Thyroid gland (tissue), 4 donors: ENCODE results near the gene DDX60. TPM values are rescaled to one million over a fixed set of nuclear protein-coding genes. Genes with fewer than 3 reads are reported as not detected.

Source experiments
- DNase-seq, 2 donors: peaks; one replicate each; pipeline ENCODE4 v3.0.0-alpha.2; 2019
- H3K27ac ChIP-seq, 3 donors: fragments of 200-600 bp; sonication (generic); 1 replicate in 2 of 3; 2 replicates in 1 of 3; pipeline ENCODE4 v1.5.1; 2016 to 2019; ENCODE audit warnings: mild to moderate bottlenecking in 1 of 3, moderate library complexity in 1 of 3
- H3K27me3 ChIP-seq: fragments of 200-600 bp; sonication (generic); one replicate; pipeline ENCODE4 v1.5.1; 2019
- H3K36me3 ChIP-seq, 2 donors: fragments of 200-600 bp; sonication (generic); one replicate each; pipeline ENCODE4 v1.5.1; 2016 to 2019
- H3K4me1 ChIP-seq, 2 donors: fragments of 200-600 bp; sonication (generic); one replicate each; pipeline ENCODE4 v1.5.1; 2017 to 2019
- H3K4me3 ChIP-seq, 3 donors: fragments of 200-600 bp; sonication (generic); replicated peaks in 1 of 3; 1 replicate in 2 of 3; 2 replicates in 1 of 3; pipeline ENCODE4 v1.5.1; 2016; ENCODE audit warnings: mild to moderate bottlenecking in 1 of 3
- H3K9me3 ChIP-seq: fragments of 200-600 bp; sonication (generic); one replicate; pipeline ENCODE4 v1.5.1; 2017
- CTCF ChIP-seq, 6 experiments: fragments of 200-600 bp in 3 of 6; fragments of 450-650 bp in 3 of 6; sonication (generic) in 3 of 6; IDR thresholded peaks; one replicate each; pipeline ENCODE4 v1.5.1; 2016 to 2019; ENCODE audit warnings: antibody characterized with exemption in 6 of 6, mild to moderate bottlenecking in 2 of 6, inconsistent platforms in 1 of 6, moderate library complexity in 1 of 6
- POLR2A ChIP-seq, 2 donors: fragments of 450-650 bp; IDR thresholded peaks; one replicate each; pipeline ENCODE4 v1.6.1; 2017; ENCODE audit warnings: antibody characterized with exemption in 2 of 2, mild to moderate bottlenecking in 2 of 2, moderate library complexity in 1 of 2
- WGBS, 2 donors: methylation state at CpG; one replicate each; pipeline ENCODE4 v1.1.5; 2017; 5-methylcytosine and 5-hydroxymethylcytosine counted together
- intact Hi-C: fragments of 100-400 bp; cut with DNase I; formaldehyde crosslinking; loops from one replicate; pipeline ENCODE4 v1.15.1; 2023
- total RNA-seq, 4 donors: library from RNA; depleted of rRNA; stranded (reverse); fragments of >200 nt; gene quantifications; one replicate each; pipeline ENCODE4 v1.2.3, GENCODE V29; 2016

DDX60 gene
- total RNA-seq, 4 donors from 2014 or later = 11.7 to 27.1 (median 17.0) TPM

GRCh38 chr4:168248176-168248710 is 70.3 kb downstream of the DDX60 start:
- no peaks in the 10 kb centered on the region for H3K9me3 ChIP-seq
- DNase-seq = no peak
- intact Hi-C loops = no loop called here
- TF ChIP-seq CTCF (IDR thresholded peaks at IDR 0.05) = no peak
- no peak for TF ChIP-seq POLR2A (IDR thresholded peaks at IDR 0.05)
- H3K4me1 ChIP-seq = no peaks in the 10 kb centered on the region
- WGBS, 2 donors = 86 to 87% methylated on average over 3 of the region's 3 CpGs
- H3K27me3 ChIP-seq = no peaks in the 10 kb centered on the region
- peaks cover 0 to 8% of the 10 kb centered on the region in 2 donors for H3K36me3 ChIP-seq
- H3K4me3 ChIP-seq = no peak overlapping the region
- H3K27ac ChIP-seq = no peak overlapping the region

GRCh38 chr4:168247603-168248002 is 70.9 kb downstream of the DDX60 start:
- DNase-seq = no peak
- H3K36me3 ChIP-seq = peaks cover 0 to 8% of the 10 kb centered on the region in 2 donors
- no peaks in the 10 kb centered on the region for H3K27me3 ChIP-seq
- H3K9me3 ChIP-seq = no peaks in the 10 kb centered on the region
- H3K27ac ChIP-seq = no peak overlapping the region
- WGBS, 2 donors = 93 to 97% methylated on average over 5 of the region's 5 CpGs
- intact Hi-C loops = no loop called here
- no peak for TF ChIP-seq POLR2A (IDR thresholded peaks at IDR 0.05)
- no peak for TF ChIP-seq CTCF (IDR thresholded peaks at IDR 0.05)
- no peaks in the 10 kb centered on the region for H3K4me1 ChIP-seq
- H3K4me3 ChIP-seq = no peak overlapping the region

- TF ChIP-seq POLR2A (IDR thresholded peaks at IDR 0.05) (no peak), CTCF (IDR thresholded peaks at IDR 0.05) (no peak)
- Histone ChIP-seq H3K27ac (no peak overlapping the region), H3K36me3 (peaks cover 0 to 2% of the 10 kb centered on the region in 2 donors)
Measured at GRCh38 chr4:168241953-168242352, 76.6 kb downstream of the DDX60 start.

GRCh38 chr4:168240821-168241220 is 77.7 kb downstream of the DDX60 start:
- Histone ChIP-seq H3K36me3 (no peaks in the 10 kb centered on the region), H3K27ac (no peak overlapping the region), H3K27me3 (no peaks in the 10 kb centered on the region), H3K9me3 (no peaks in the 10 kb centered on the region), H3K4me3 (no peak overlapping the region), H3K4me1 (no peaks in the 10 kb centered on the region)
- intact Hi-C loops = no loop called here
- 95 to 98% methylated on average over 2 of the region's 2 CpGs for WGBS, 2 donors
- DNase-seq = no peak
- TF ChIP-seq CTCF (IDR thresholded peaks at IDR 0.05) (no peak), POLR2A (IDR thresholded peaks at IDR 0.05) (no peak)

More at GRCh38 chr4:168241953-168242352, 76.6 kb downstream of the DDX60 start:
- Histone ChIP-seq H3K4me1 (no peaks in the 10 kb centered on the region), H3K4me3 (no peak overlapping the region), H3K9me3 (no peaks in the 10 kb centered on the region), H3K27me3 (no peaks in the 10 kb centered on the region)
- DNase-seq = no peak
- 81 to 94% methylated on average over 3 of the region's 3 CpGs for WGBS, 2 donors
- intact Hi-C loops = no loop called here

GRCh38 chr4:168221301-168221700 is 97.3 kb downstream of the DDX60 start:
- Histone ChIP-seq H3K4me3 (no peak overlapping the region), H3K36me3 (peaks cover 5 to 6% of the 10 kb centered on the region in 2 donors)

More at GRCh38 chr4:168221301-168221700, 97.3 kb downstream of the DDX60 start:
- Histone ChIP-seq H3K27me3 (no peaks in the 10 kb centered on the region), H3K9me3 (no peaks in the 10 kb centered on the region), H3K4me1 (no peaks in the 10 kb centered on the region), H3K27ac (no peak overlapping the region)
- TF ChIP-seq CTCF (IDR thresholded peaks at IDR 0.05) (no peak), POLR2A (IDR thresholded peaks at IDR 0.05) (no peak)
- no peak for DNase-seq
- WGBS, 2 donors = 44 to 51% methylated on average over 2 of the region's 2 CpGs
- intact Hi-C loops = no loop called here
